Adrenal gland (tissue), 12 donors: ENCODE measurements around the gene PGS1. TPM values are rescaled to one million over a fixed set of nuclear protein-coding genes. Genes with fewer than 3 reads are reported as not detected.
A peak's percentile ranks its signal among the peaks of the same experiment; 100 is the strongest.

Experiments
- DNase-seq, 7 donors: peaks; one replicate each; pipeline ENCODE4 v3.0.0-alpha.2; 2019 to 2020
- H3K27ac ChIP-seq, 5 donors: fragments of 200-600 bp; sonication (generic) in 4 of 5; 1 replicate in 3 of 5; 2 replicates in 2 of 5; pipeline versions ENCODE4 v1.5.1 to v1.8.0; 2016 to 2020; ENCODE audit warnings: mild to moderate bottlenecking in 1 of 5
- H3K27me3 ChIP-seq: fragments of 200-600 bp; 2 replicates; pipeline ENCODE4 v1.8.0; 2021
- H3K36me3 ChIP-seq, 2 donors: fragments of 200-600 bp; replicated peaks in 1 of 2; 1 replicate in 1 of 2; 2 replicates in 1 of 2; pipeline versions ENCODE4 v1.5.1 to v1.8.0; 2018 to 2022
- H3K4me1 ChIP-seq, 2 donors: fragments of 200-600 bp; replicated peaks in 1 of 2; 1 replicate in 1 of 2; 2 replicates in 1 of 2; pipeline versions ENCODE4 v1.5.1 to v1.8.0; 2018 to 2021
- H3K4me3 ChIP-seq, 4 donors: fragments of 200-600 bp; sonication (generic) in 3 of 4; one replicate each; pipeline ENCODE4 v1.5.1; 2016 to 2018
- H3K9me3 ChIP-seq, 3 donors: fragments of 200-600 bp; sonication (generic) in 1 of 3; replicated peaks in 1 of 3; 1 replicate in 2 of 3; 2 replicates in 1 of 3; pipeline versions ENCODE4 v1.5.1 to v1.8.0; 2016 to 2021
- CTCF ChIP-seq, 6 experiments: fragments of 450-650 bp in 4 of 6; fragments of 200-600 bp in 2 of 6; sonication (generic) in 1 of 6; IDR thresholded peaks; 1 replicate in 5 of 6; 2 replicates in 1 of 6; pipeline versions ENCODE4 v1.5.1 to v1.8.0; 2016 to 2021; ENCODE audit warnings: antibody characterized with exemption in 6 of 6, mild to moderate bottlenecking in 2 of 6, moderate library complexity in 1 of 6
- POLR2A ChIP-seq, 2 donors: fragments of 450-650 bp; IDR thresholded peaks; one replicate each; pipeline ENCODE4 v1.6.1; 2017; ENCODE audit warnings: antibody characterized with exemption in 2 of 2, mild to moderate bottlenecking in 2 of 2, moderate library complexity in 1 of 2
- WGBS, 4 donors: extraction: QIAGEN DNeasy Blood & Tissue Kit in 2 of 4; methylation state at CpG; one replicate each; pipeline versions ENCODE4 v1.1.5 to v1.1.7; 2013 to 2017; 5-methylcytosine and 5-hydroxymethylcytosine counted together
- intact Hi-C, 2 donors: fragments of 100-400 bp; cut with DNase I; formaldehyde crosslinking; loops; one replicate each; pipeline versions ENCODE4 v1.14.1 to v1.15.0; 2022 to 2023
- polyA plus RNA-seq, 3 donors: library from polyadenylated mRNA; stranded (reverse); fragments of 200-250 nt in 2 of 3; fragments of 350-450 nt in 1 of 3; fragmentation: Illumina TruSeq in 1 of 3; extraction: RNeasy Lipid Tissue Mini Kit (QIAGEN cat#74804) in 1 of 3; gene quantifications; one replicate each; pipeline ENCODE4 v1.2.3, GENCODE V29; 2013 to 2014
- total RNA-seq, 9 donors: library from RNA; depleted of rRNA in 4 of 9; stranded (reverse); fragments of >200 nt in 4 of 9; fragments of 120-200 nt in 1 of 9; fragmentation: NEBNext Ultra II Directional in 1 of 9; extraction: Animal tissue kit (Norgen Biotek cat#: 25700) in 1 of 9; gene quantifications; one replicate each; pipeline versions ENCODE4 v1.1.0 to v1.2.4, GENCODE V29; 2013 to 2023
- donor health status: healthy with polysubstance abuse.
- donor health status: Bipolar disorder and iron deficiency.
- donor health status: DM: yes; HTN: yes; CAD: no.
- donor health status: DM: no; HTN: no; CAD: no.
- donor health status: DM: no; HTN: no; CAD: no.
- donor health status: DM: yes; HTN: yes; CAD: no.

Gene PGS1
- total and polyA plus RNA-seq, 12 donors = 11.9 to 64.5 (median 31.0) TPM

- no peak for TF ChIP-seq POLR2A (IDR thresholded peaks at IDR 0.05)
- WGBS, 4 donors = 90 to 95% (median 93%) methylated on average over 8 of the region's 8 CpGs
- Histone ChIP-seq H3K9me3 (no peaks in the 10 kb centered on the region), H3K27me3 (no peaks in the 10 kb centered on the region), H3K27ac (no peak overlapping the region), H3K4me1 (peaks cover 0 to 4% of the 10 kb centered on the region in 2 donors), H3K36me3 (no peaks in the 10 kb centered on the region), H3K4me3 (no peak overlapping the region)
- no peak for DNase-seq
- intact Hi-C loops = no loop called here
Measured at GRCh38 chr17:78368854-78369495, 9.5 kb upstream of the PGS1 start.

- no peaks in the 10 kb centered on the region for H3K9me3 ChIP-seq
- no peak overlapping the region for H3K27ac ChIP-seq
- no peaks in the 10 kb centered on the region for H3K36me3 ChIP-seq
- no peak for DNase-seq
- intact Hi-C loops = no loop called here
- no peak overlapping the region for H3K4me3 ChIP-seq
- TF ChIP-seq POLR2A (IDR thresholded peaks at IDR 0.05) (no peak), CTCF (IDR thresholded peaks at IDR 0.05) (no peak)
- H3K4me1 ChIP-seq = peaks cover 0 to 9% of the 10 kb centered on the region in 2 donors
- WGBS, 4 donors = 54 to 64% (median 56%) methylated on average over 6 to 13 of the region's 13 CpGs
- H3K27me3 ChIP-seq = no peaks in the 10 kb centered on the region
Measured at GRCh38 chr17:78369791-78370381, 8.6 kb upstream of the PGS1 start.

GRCh38 chr17:78371056-78371455, 7.4 kb upstream of the PGS1 start:
- intact Hi-C loops = no loop called here
- Histone ChIP-seq H3K4me1 (peaks cover 0 to 20% of the 10 kb centered on the region in 2 donors), H3K36me3 (no peaks in the 10 kb centered on the region), H3K9me3 (no peaks in the 10 kb centered on the region), H3K27me3 (no peaks in the 10 kb centered on the region), H3K4me3 (no peak overlapping the region), H3K27ac (no peak overlapping the region)
- TF ChIP-seq POLR2A (IDR thresholded peaks at IDR 0.05) (no peak), CTCF (IDR thresholded peaks at IDR 0.05) (no peak)
- 75 to 88% (median 82%) methylated on average over 7 of the region's 7 CpGs for WGBS, 4 donors
- DNase-seq = no peak

GRCh38 chr17:78372841-78373240, 5.6 kb upstream of the PGS1 start:
- TF ChIP-seq CTCF (IDR thresholded peaks at IDR 0.05) (no peak), POLR2A (IDR thresholded peaks at IDR 0.05) (no peak)
- DNase-seq = no peak
- Histone ChIP-seq H3K4me3 (no peak overlapping the region), H3K9me3 (no peaks in the 10 kb centered on the region), H3K4me1 (peaks cover under 1 to 23% of the 10 kb centered on the region in 2 donors), H3K27ac (no peak overlapping the region), H3K36me3 (no peaks in the 10 kb centered on the region), H3K27me3 (no peaks in the 10 kb centered on the region)
- intact Hi-C loops = no loop called here
- WGBS, 4 donors = 54 to 63% (median 58%) methylated on average over 3 to 5 of the region's 5 CpGs

- Histone ChIP-seq H3K4me3 (no peak overlapping the region), H3K27ac (peak overlapping the region in 2 of 5 donors; percentile 79 to 81), H3K4me1 (peaks cover 4 to 30% of the 10 kb centered on the region in 2 donors)
Measured at GRCh38 chr17:78374189-78374588, 4.3 kb upstream of the PGS1 start.

More at GRCh38 chr17:78374189-78374588, 4.3 kb upstream of the PGS1 start:
- 57 to 67% (median 62%) methylated on average over 6 of the region's 6 CpGs for WGBS, 4 donors
- DNase-seq = no peak
- Histone ChIP-seq H3K36me3 (no peaks in the 10 kb centered on the region), H3K9me3 (no peaks in the 10 kb centered on the region), H3K27me3 (no peaks in the 10 kb centered on the region)
- intact Hi-C loops = no loop called here
- TF ChIP-seq CTCF (IDR thresholded peaks at IDR 0.05) (no peak), POLR2A (IDR thresholded peaks at IDR 0.05) (no peak)
